Glutamatergic neuron (in vitro differentiated cells): Measurements from ENCODE around the gene TOPBP1. TPM values are rescaled to one million over a fixed set of nuclear protein-coding genes. Genes with fewer than 3 reads are reported as not detected.

Experiments
- DNase-seq: peaks from one replicate; pipeline ENCODE4 v3.0.0; 2022
- H3K27ac Mint-ChIP-seq: one replicate; pipeline ENCODE4 v1.8.0; 2020; ENCODE audit warnings: mild to moderate bottlenecking, mixed read lengths, inconsistent platforms; ENCODE audit not compliant: unreplicated experiment
- H3K27me3 Mint-ChIP-seq: one replicate; pipeline ENCODE4 v1.8.0; 2020; ENCODE audit warnings: mild to moderate bottlenecking, moderate library complexity, mixed read lengths, inconsistent platforms; ENCODE audit not compliant: unreplicated experiment
- H3K36me3 Mint-ChIP-seq: one replicate; pipeline ENCODE4 v1.8.0; 2020; ENCODE audit warnings: mild to moderate bottlenecking, mixed read lengths, inconsistent platforms; ENCODE audit not compliant: unreplicated experiment
- H3K4me1 Mint-ChIP-seq: one replicate; pipeline ENCODE4 v1.8.0; 2020; ENCODE audit warnings: mild to moderate bottlenecking, low read depth, mixed read lengths, inconsistent platforms; ENCODE audit not compliant: unreplicated experiment
- H3K4me3 Mint-ChIP-seq: one replicate; pipeline ENCODE4 v1.8.0; 2020; ENCODE audit warnings: mild to moderate bottlenecking, mixed read lengths, inconsistent platforms; ENCODE audit not compliant: unreplicated experiment
- H3K9me3 Mint-ChIP-seq: one replicate; pipeline ENCODE4 v1.8.0; 2020; ENCODE audit warnings: mild to moderate bottlenecking, moderate library complexity, mixed read lengths, inconsistent platforms; ENCODE audit not compliant: unreplicated experiment
- total RNA-seq: library from RNA; stranded (reverse); fragmentation: NEBNext Ultra II Directional; extraction: Animal tissue kit (Norgen Biotek cat#: 25700); gene quantifications from one replicate; pipeline ENCODE4 v1.2.1, GENCODE V29; 2021; ENCODE audit not compliant: unreplicated experiment
- TF ChIP-seq, protein P1 (sequence below): fragments of 200-600 bp; sonication (generic); IDR thresholded peaks from one replicate; pipeline ENCODE4 v1.5.0; 2021; ENCODE audit not compliant: partially characterized antibody, unreplicated experiment

The TOPBP1 gene
- total RNA-seq, 1 donor from 2014 or later = 33.9 TPM

DNA sequence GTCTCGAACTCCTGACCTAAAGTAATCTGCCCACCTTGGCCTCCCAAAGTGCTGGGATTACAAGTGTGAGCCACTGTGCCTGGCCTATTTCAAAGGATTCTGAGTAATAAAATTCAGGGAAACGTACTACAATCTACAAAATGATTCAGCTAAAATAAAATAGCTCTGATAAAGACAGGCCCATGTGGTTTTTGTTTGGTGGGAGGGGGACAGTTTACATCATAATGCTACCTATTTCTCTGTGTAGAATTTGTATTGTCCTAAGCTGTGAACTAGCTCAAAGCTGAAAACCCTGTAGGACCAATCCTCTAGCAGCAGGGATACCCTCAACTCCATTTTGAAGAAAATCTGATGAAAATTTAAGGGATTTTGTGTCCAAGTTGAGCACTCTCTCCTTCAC is 62.5 kb downstream of the TOPBP1 start:
- no peaks in the 10 kb centered on the region for H3K27me3 Mint-ChIP-seq
- no peaks in the 10 kb centered on the region for H3K9me3 Mint-ChIP-seq
- DNase-seq = no peak
- H3K36me3 Mint-ChIP-seq = no peaks in the 10 kb centered on the region
- H3K4me3 Mint-ChIP-seq = no peak overlapping the region
- no peak overlapping the region for H3K27ac Mint-ChIP-seq
- TF ChIP-seq, protein P1, sequence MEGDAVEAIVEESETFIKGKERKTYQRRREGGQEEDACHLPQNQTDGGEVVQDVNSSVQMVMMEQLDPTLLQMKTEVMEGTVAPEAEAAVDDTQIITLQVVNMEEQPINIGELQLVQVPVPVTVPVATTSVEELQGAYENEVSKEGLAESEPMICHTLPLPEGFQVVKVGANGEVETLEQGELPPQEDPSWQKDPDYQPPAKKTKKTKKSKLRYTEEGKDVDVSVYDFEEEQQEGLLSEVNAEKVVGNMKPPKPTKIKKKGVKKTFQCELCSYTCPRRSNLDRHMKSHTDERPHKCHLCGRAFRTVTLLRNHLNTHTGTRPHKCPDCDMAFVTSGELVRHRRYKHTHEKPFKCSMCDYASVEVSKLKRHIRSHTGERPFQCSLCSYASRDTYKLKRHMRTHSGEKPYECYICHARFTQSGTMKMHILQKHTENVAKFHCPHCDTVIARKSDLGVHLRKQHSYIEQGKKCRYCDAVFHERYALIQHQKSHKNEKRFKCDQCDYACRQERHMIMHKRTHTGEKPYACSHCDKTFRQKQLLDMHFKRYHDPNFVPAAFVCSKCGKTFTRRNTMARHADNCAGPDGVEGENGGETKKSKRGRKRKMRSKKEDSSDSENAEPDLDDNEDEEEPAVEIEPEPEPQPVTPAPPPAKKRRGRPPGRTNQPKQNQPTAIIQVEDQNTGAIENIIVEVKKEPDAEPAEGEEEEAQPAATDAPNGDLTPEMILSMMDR = no peak
- no peaks in the 10 kb centered on the region for H3K4me1 Mint-ChIP-seq

GRCh38 chr3:133598405-133598804 is 63.3 kb downstream of the TOPBP1 start:
- H3K4me3 Mint-ChIP-seq = no peak overlapping the region
- no peak overlapping the region for H3K27ac Mint-ChIP-seq
- H3K4me1 Mint-ChIP-seq = no peaks in the 10 kb centered on the region
- no peaks in the 10 kb centered on the region for H3K9me3 Mint-ChIP-seq
- H3K27me3 Mint-ChIP-seq = no peaks in the 10 kb centered on the region
- no peak for DNase-seq
- TF ChIP-seq, protein P1 = no peak
- no peaks in the 10 kb centered on the region for H3K36me3 Mint-ChIP-seq

- no peak overlapping the region for H3K27ac Mint-ChIP-seq
- TF ChIP-seq, protein P1 = no peak
- no peaks in the 10 kb centered on the region for H3K9me3 Mint-ChIP-seq
- no peaks in the 10 kb centered on the region for H3K4me1 Mint-ChIP-seq
- no peak overlapping the region for H3K4me3 Mint-ChIP-seq
- no peaks in the 10 kb centered on the region for H3K27me3 Mint-ChIP-seq
- no peak for DNase-seq
- H3K36me3 Mint-ChIP-seq = no peaks in the 10 kb centered on the region
Observed at GRCh38 chr3:133595341-133595740, 66.4 kb downstream of the TOPBP1 start.

GRCh38 chr3:133593243-133593642 is 68.5 kb downstream of the TOPBP1 start:
- no peaks in the 10 kb centered on the region for H3K36me3 Mint-ChIP-seq
- H3K27ac Mint-ChIP-seq = no peak overlapping the region
- TF ChIP-seq, protein P1 = no peak
- H3K4me3 Mint-ChIP-seq = no peak overlapping the region
- no peaks in the 10 kb centered on the region for H3K4me1 Mint-ChIP-seq
- H3K27me3 Mint-ChIP-seq = no peaks in the 10 kb centered on the region
- H3K9me3 Mint-ChIP-seq = no peaks in the 10 kb centered on the region
- DNase-seq = no peak

GRCh38 chr3:133592843-133593242 is 68.9 kb downstream of the TOPBP1 start:
- TF ChIP-seq, protein P1 = no peak
- H3K4me3 Mint-ChIP-seq = no peak overlapping the region
- H3K9me3 Mint-ChIP-seq = no peaks in the 10 kb centered on the region
- H3K27ac Mint-ChIP-seq = no peak overlapping the region
- H3K36me3 Mint-ChIP-seq = no peaks in the 10 kb centered on the region
- DNase-seq = no peak
- no peaks in the 10 kb centered on the region for H3K27me3 Mint-ChIP-seq
- H3K4me1 Mint-ChIP-seq = no peaks in the 10 kb centered on the region
